Endothelial cell of umbilical vein (primary cell): ENCODE data around the gene CYP4V2. TPM values are rescaled to one million over a fixed set of nuclear protein-coding genes. Genes with fewer than 3 reads are reported as not detected.

ENCODE experiments used
- BruUV-seq: library from RNA; stranded (reverse); fragments of 400-500 nt; replicated peaks from 2 replicates; lab custom pipeline; 2021; lab: Mats Ljungman, UMichigan
- CTCF ChIA-PET: fragments of 300-600, 350-600 bp; sonication (Branson Sonifier 250); formaldehyde crosslinking; loops from one replicate; lab custom pipeline; 2021; ENCODE audit warnings: antibody characterized with exemption, inconsistent platforms; lab: Charles Lee
- POLR2A ChIA-PET: fragments of 300-600, 350-600 bp; sonication (Branson Sonifier 250); formaldehyde crosslinking; loops from one replicate; lab custom pipeline; 2021; ENCODE audit warnings: antibody characterized with exemption, inconsistent platforms; lab: Charles Lee
- DNase-seq: peaks from one replicate; pipeline ENCODE4 v3.0.0-alpha.2; 2011; ENCODE audit warnings: low read depth, low spot score
- FAIRE-seq: peaks from 2 replicates; lab custom pipeline; 2011; peaks lifted over from hg19 to GRCh38; lab: Jason Lieb, UNC
- H2AFZ ChIP-seq: 2 replicates; pipeline ENCODE4 v1.6.0; 2012; ENCODE audit warnings: low read depth, low read length, control low read depth, inconsistent platforms
- H3K27ac ChIP-seq: 2 replicates; pipeline ENCODE4 v1.5.1; 2011; ENCODE audit warnings: low read depth, mild to moderate bottlenecking, control low read depth, low read length, moderate library complexity; ENCODE audit not compliant: insufficient read depth
- H3K27me3 ChIP-seq, 2 experiments: 2 replicates each; pipeline versions ENCODE4 v1.6.0 to v1.6.1; 2011; ENCODE audit warnings: low read length in 2 of 2, mixed read lengths in 1 of 2; ENCODE audit not compliant: control insufficient read depth in 2 of 2, insufficient read depth in 2 of 2
- H3K36me3 ChIP-seq, 2 experiments: 2 replicates in 1 of 2; 3 replicates in 1 of 2; pipeline ENCODE4 v1.5.1; 2011; ENCODE audit warnings: low read length in 2 of 2, mild to moderate bottlenecking in 1 of 2, moderate library complexity in 1 of 2; ENCODE audit not compliant: control insufficient read depth in 2 of 2, insufficient read depth in 2 of 2; ENCODE audit errors: extremely low read depth in 1 of 2
- H3K4me1 ChIP-seq: 3 replicates; pipeline ENCODE4 v1.5.1; 2011; ENCODE audit warnings: mild to moderate bottlenecking, low read length; ENCODE audit not compliant: control insufficient read depth, insufficient read depth; ENCODE audit errors: extremely low read depth
- H3K4me2 ChIP-seq: 2 replicates; pipeline ENCODE4 v1.6.1; 2011; ENCODE audit warnings: low read length, control low read depth, mixed read lengths; ENCODE audit not compliant: insufficient read depth
- H3K4me3 ChIP-seq, 3 experiments: fragments of 200-600 bp in 1 of 3; sonication (generic), shearing (Covaris generic) in 1 of 3; replicated peaks in 1 of 3; 2 replicates each; pipeline ENCODE4 v1.5.1; 2011 to 2016; ENCODE audit warnings: control low read depth in 3 of 3, low read length in 3 of 3, mild to moderate bottlenecking in 2 of 3, inconsistent platforms in 1 of 3, low read depth in 1 of 3, moderate library complexity in 1 of 3; ENCODE audit not compliant: insufficient read depth in 1 of 3
- H3K79me2 ChIP-seq: 2 replicates; pipeline ENCODE4 v1.6.0; 2012; ENCODE audit warnings: low read length, inconsistent platforms; ENCODE audit not compliant: control insufficient read depth, insufficient read depth
- H3K9ac ChIP-seq: replicated peaks from 2 replicates; pipeline ENCODE3; 2011; ENCODE audit warnings: low read length, control low read depth; ENCODE audit not compliant: insufficient read depth; ENCODE audit errors: extremely low read depth
- H3K9me1 ChIP-seq: replicated peaks from 3 replicates; pipeline ENCODE4 v1.6.0; 2011; ENCODE audit warnings: mild to moderate bottlenecking, low read length; ENCODE audit not compliant: control insufficient read depth, insufficient read depth; ENCODE audit errors: extremely low read depth
- H3K9me3 ChIP-seq: replicated peaks from 2 replicates; pipeline ENCODE4 v1.5.1; 2012; ENCODE audit warnings: low read length, inconsistent platforms; ENCODE audit not compliant: control insufficient read depth, insufficient read depth
- H4K20me1 ChIP-seq: replicated peaks from 2 replicates; pipeline ENCODE3; 2011; ENCODE audit warnings: mild to moderate bottlenecking, low read length; ENCODE audit not compliant: control insufficient read depth, insufficient read depth; ENCODE audit errors: extremely low read depth
- CTCF ChIP-seq, 2 donors: IDR thresholded peaks; 1 replicate in 1 of 2; 2 replicates in 1 of 2; pipeline ENCODE4 v1.5.1; 2011; ENCODE audit warnings: low read length in 2 of 2, mild to moderate bottlenecking in 2 of 2, moderate library complexity in 2 of 2, control low read depth in 1 of 2, inconsistent platforms in 1 of 2, low read depth in 1 of 2; ENCODE audit not compliant: insufficient read depth in 1 of 2; ENCODE audit errors: extremely low read depth in 1 of 2
- FOS ChIP-seq: IDR thresholded peaks from 2 replicates; pipeline ENCODE4 v1.6.1; 2011; ENCODE audit warnings: mild to moderate bottlenecking, low read length, moderate library complexity, borderline replicate concordance; ENCODE audit not compliant: insufficient read depth
- GATA2 ChIP-seq: IDR thresholded peaks from 2 replicates; pipeline ENCODE4 v1.7.0; 2011; ENCODE audit warnings: low read depth, mild to moderate bottlenecking, moderate library complexity, mixed read lengths, low read length; ENCODE audit not compliant: insufficient read length, insufficient read depth
- JUN ChIP-seq: IDR thresholded peaks from 2 replicates; pipeline ENCODE4 v1.6.1; 2011; ENCODE audit warnings: borderline replicate concordance, low read depth; ENCODE audit not compliant: insufficient read length, insufficient read depth
- MAX ChIP-seq: IDR thresholded peaks from 2 replicates; pipeline ENCODE4 v1.6.1; 2011; ENCODE audit not compliant: insufficient read depth, insufficient read length
- POLR2A ChIP-seq: IDR thresholded peaks from 2 replicates; pipeline ENCODE4 v1.6.1; 2012; ENCODE audit warnings: low read depth, mild to moderate bottlenecking, control low read depth, low read length
- POLR2AphosphoS5 ChIP-seq: IDR thresholded peaks from 2 replicates; pipeline ENCODE4 v1.6.1; 2012; ENCODE audit warnings: low read depth, mild to moderate bottlenecking, control low read depth, low read length, moderate library complexity; ENCODE audit not compliant: insufficient read depth
- dilution Hi-C: fragments of 300-500 bp; cut with MboI; formaldehyde crosslinking; loops from one replicate; pipeline ENCODE4 v1.15.0; 2019; ENCODE audit warnings: low sequenced_read_pairs; ENCODE audit not compliant: extremely low pct_ligation_motif_present
- intact Hi-C: fragments of 100-400 bp; cut with micrococcal nuclease; formaldehyde crosslinking; loops from one replicate; pipeline ENCODE4 v1.10.0; 2022
- polyA plus RNA-seq, 4 experiments: library from polyadenylated mRNA; depleted of rRNA in 3 of 4; stranded (reverse) in 3 of 4; unstranded in 1 of 4; fragments of >200 nt; gene quantifications; 2 replicates each; pipeline versions ENCODE4 v1.2.1 to v1.2.3, GENCODE V29; 2011 to 2012; ENCODE audit warnings: missing spikeins in 1 of 4
- total RNA-seq: library from RNA; stranded (reverse); gene quantifications from 2 replicates; pipeline ENCODE4 v1.2.3, GENCODE V29; 2021

CYP4V2 gene
- total and polyA plus RNA-seq, 2 donors (not counting 3 experiments of a cell fraction or from before 2014, with no cell fraction given): 0.28 to 1.7 TPM

DNA sequence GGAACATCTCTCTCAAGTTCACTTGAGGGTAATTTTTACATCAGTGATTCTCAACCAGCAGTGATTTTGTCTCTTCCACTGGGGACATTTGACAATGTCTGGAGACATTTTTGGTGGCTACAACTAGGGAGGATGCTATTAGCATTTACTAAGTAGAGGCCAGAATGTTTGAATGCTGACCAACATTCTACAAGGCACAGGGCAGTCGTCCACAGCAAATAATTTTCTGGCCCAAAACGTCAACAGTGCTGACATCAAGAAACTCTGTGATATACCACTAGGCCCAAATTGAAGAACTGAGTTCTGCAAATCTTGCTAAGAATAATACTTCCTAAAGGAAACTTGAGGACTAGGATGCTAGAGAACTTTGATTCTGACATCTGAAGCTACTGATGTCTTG lies 43.0 kb downstream of the CYP4V2 start:
- POLR2A ChIA-PET: no interaction called here
- H3K9me3 ChIP-seq: no peaks in the 10 kb centered on the region
- no peak for DNase-seq
- no peaks in the 10 kb centered on the region for H3K4me1 ChIP-seq
- dilution Hi-C loops (no loop called here), intact Hi-C loops (no loop called here)
- H4K20me1 ChIP-seq: no peaks in the 10 kb centered on the region
- H3K79me2 ChIP-seq: no peaks in the 10 kb centered on the region
- H3K9me1 ChIP-seq: no peaks in the 10 kb centered on the region
- no peak overlapping the region for H2AFZ ChIP-seq
- no peak overlapping the region for H3K9ac ChIP-seq
- H3K4me2 ChIP-seq: no peak overlapping the region
- no peaks in the 10 kb centered on the region for H3K27me3 ChIP-seq
- H3K4me3 ChIP-seq: no peak overlapping the region
- CTCF ChIA-PET: no interaction called here
- TF ChIP-seq JUN: no peak
- no peak for TF ChIP-seq FOS
- FAIRE-seq: no peak
- no TSS peak for BruUV-seq
- H3K36me3 ChIP-seq: no peaks in the 10 kb centered on the region
- H3K27ac ChIP-seq: no peak overlapping the region

- Histone ChIP-seq H3K27ac (no peak overlapping the region), H3K9ac (no peak overlapping the region), H3K79me2 (no peaks in the 10 kb centered on the region), H3K4me2 (no peak overlapping the region), H3K9me3 (no peaks in the 10 kb centered on the region), H3K36me3 (no peaks in the 10 kb centered on the region), H3K4me3 (no peak overlapping the region), H2AFZ (no peak overlapping the region), H3K4me1 (no peaks in the 10 kb centered on the region), H3K27me3 (no peaks in the 10 kb centered on the region), H4K20me1 (no peaks in the 10 kb centered on the region), H3K9me1 (no peaks in the 10 kb centered on the region)
- BruUV-seq: no TSS peak
- no peak for FAIRE-seq
- ChIA-PET CTCF (no interaction called here), POLR2A (no interaction called here)
- no peak for DNase-seq
- TF ChIP-seq POLR2AphosphoS5 (no peak), CTCF (IDR thresholded peaks at IDR 0.05; ENCODE audit: extremely low read depth in 1 of 2, insufficient read depth in 1 of 2, low read depth in 1 of 2, low read length in 2 of 2) (no peak), GATA2 (no peak), FOS (no peak), POLR2A (no peak), MAX (no peak)
- dilution Hi-C loops (no loop called here), intact Hi-C loops (no loop called here)
Measured at GRCh38 chr4:186236126-186236525, 44.8 kb downstream of the CYP4V2 start.
